Muscle of leg (tissue), 9 donors: ENCODE data around the gene TRPM1. TPM values are rescaled to one million over a fixed set of nuclear protein-coding genes. Genes with fewer than 3 reads are reported as not detected.

Experiments used
- polyA plus RNA-seq, 8 donors: library from polyadenylated mRNA; unstranded; fragments of 120-200 nt; gene quantifications; one replicate each; pipeline versions ENCODE4 v1.2.1 to v1.2.3, GENCODE V29; 2013; ENCODE audit warnings: inconsistent platforms in 1 of 8, low replicate concordance in 1 of 8; ENCODE audit not compliant: insufficient read length in 8 of 8, insufficient read depth in 1 of 8
- total RNA-seq: library from RNA; stranded (reverse); fragments of 120-200 nt; gene quantifications from one replicate; pipeline ENCODE4 v1.2.4, GENCODE V29; 2013

Gene TRPM1
- total and polyA plus RNA-seq, 9 donors, result 0.08 to 0.71 (median 0.37) TPM; not detected in 6

Other genes with a start within 250 kb of the TRPM1 start
- gene FAN1, start 197.8 kb downstream of the TRPM1 start, total RNA-seq, result 25.5 TPM
- gene FAN1, start 197.8 kb downstream of the TRPM1 start, polyA plus RNA-seq, result 10 to 100 TPM; 18.7 to 26.6 (median 20.4) TPM
- 14.8 TPM for gene MTMR10, start 110.1 kb downstream of the TRPM1 start, total RNA-seq
- gene MTMR10, start 110.1 kb downstream of the TRPM1 start, polyA plus RNA-seq, result 10 to 100 TPM; 13.6 to 21.3 (median 16.4) TPM
- 32.1 TPM for gene KLF13, start 225.1 kb upstream of the TRPM1 start, total RNA-seq
- gene KLF13, start 225.1 kb upstream of the TRPM1 start, polyA plus RNA-seq, result 10 to 100 TPM; 33.5 to 42.2 (median 35.7) TPM